OCI-LY3 (cell line): ENCODE measurements around the gene FBXO34.

ENCODE experiments used
- H2AFZ ChIP-seq: fragments of 200-600, 300-600 bp; shearing (Covaris generic); 2 replicates; pipeline ENCODE4 v1.6.0; 2014; ENCODE audit warnings: antibody characterized with exemption, low read depth, low read length
- H3K27ac ChIP-seq: fragments of 200-600, 300-600 bp; sonication (generic); 2 replicates; pipeline ENCODE4 v1.5.1; 2014; ENCODE audit warnings: mild to moderate bottlenecking, low read length, moderate library complexity, mixed read lengths
- H3K27me3 ChIP-seq: fragments of 200-600, 300-600 bp; sonication (generic); 2 replicates; pipeline ENCODE4 v1.6.1; 2014; ENCODE audit warnings: low read depth, low read length, mixed read lengths
- H3K36me3 ChIP-seq: fragments of 200-600, 300-600 bp; sonication (generic); replicated peaks from 2 replicates; pipeline ENCODE3; 2014; ENCODE audit warnings: low read depth, low read length, mixed read lengths
- H3K4me1 ChIP-seq: fragments of 300-600, 200-600 bp; sonication (generic); 2 replicates; pipeline ENCODE4 v1.6.1; 2014; ENCODE audit warnings: low read length, mixed read lengths
- H3K4me2 ChIP-seq: fragments of 200-600, 300-600 bp; sonication (generic); 2 replicates; pipeline ENCODE4 v1.6.1; 2014; ENCODE audit warnings: low read length, mixed read lengths
- H3K4me3 ChIP-seq: fragments of 300-600, 200-600 bp; sonication (generic); 2 replicates; pipeline ENCODE4 v1.5.1; 2014; ENCODE audit warnings: antibody characterized with exemption, mild to moderate bottlenecking, low read length, moderate library complexity
- H3K79me2 ChIP-seq: fragments of 300-600, 200-600 bp; shearing (Covaris generic); 2 replicates; pipeline ENCODE4 v1.6.1; 2014; ENCODE audit warnings: mild to moderate bottlenecking, low read length, mixed read lengths
- H3K9ac ChIP-seq: fragments of 300-600, 200-600 bp; shearing (Covaris generic); 2 replicates; pipeline ENCODE4 v1.6.0; 2014; ENCODE audit warnings: mild to moderate bottlenecking, low read length, moderate library complexity
- H3K9me3 ChIP-seq: fragments of 200-600, 300-600 bp; shearing (Covaris generic); 2 replicates; pipeline ENCODE4 v1.6.1; 2014; ENCODE audit warnings: low read length, mixed read lengths; ENCODE audit not compliant: insufficient read depth
- H4K20me1 ChIP-seq: fragments of 200-600, 300-600 bp; sonication (generic); 2 replicates; pipeline ENCODE4 v1.6.1; 2016; ENCODE audit warnings: low read length, mixed read lengths; ENCODE audit not compliant: insufficient read depth
- CTCF ChIP-seq: fragments of 200-600, 300-600 bp; sonication (generic); IDR thresholded peaks from 2 replicates; pipeline ENCODE4 v1.5.1; 2014; ENCODE audit warnings: antibody characterized with exemption, low read length, low read depth
- EZH2phosphoT487 ChIP-seq: fragments of 200-600 bp; shearing (Covaris generic); IDR thresholded peaks from 2 replicates; pipeline ENCODE4 v1.6.1; 2018; ENCODE audit warnings: antibody characterized with exemption, mixed run types, low read depth

The FBXO34 gene

GRCh38 chr14:55233591-55233990, 37.6 kb upstream of the FBXO34 start:
- Histone ChIP-seq H3K9ac (no peak overlapping the region), H4K20me1 (no peaks in the 10 kb centered on the region), H3K27ac (no peak overlapping the region)

GRCh38 chr14:55238019-55238680, 33.1 kb upstream of the FBXO34 start:
- H2AFZ ChIP-seq, result no peak overlapping the region
- no peak overlapping the region for H3K4me2 ChIP-seq
- H3K9me3 ChIP-seq, result no peaks in the 10 kb centered on the region
- H3K9ac ChIP-seq, result no peak overlapping the region
- H3K4me3 ChIP-seq, result no peak overlapping the region
- no peak overlapping the region for H3K27ac ChIP-seq
- TF ChIP-seq CTCF, result no peak
- no peak for TF ChIP-seq EZH2phosphoT487
- no peaks in the 10 kb centered on the region for H3K4me1 ChIP-seq
- no peaks in the 10 kb centered on the region for H3K79me2 ChIP-seq
- H4K20me1 ChIP-seq, result no peaks in the 10 kb centered on the region
- H3K27me3 ChIP-seq, result peaks cover 11% of the 10 kb centered on the region; the same call in 1 of the 2 replicates
- H3K36me3 ChIP-seq, result no peaks in the 10 kb centered on the region

More at GRCh38 chr14:55233591-55233990, 37.6 kb upstream of the FBXO34 start:
- H3K4me3 ChIP-seq, result no peak overlapping the region
- H3K9me3 ChIP-seq, result no peaks in the 10 kb centered on the region
- no peaks in the 10 kb centered on the region for H3K79me2 ChIP-seq
- no peaks in the 10 kb centered on the region for H3K36me3 ChIP-seq
- no peaks in the 10 kb centered on the region for H3K4me1 ChIP-seq
- TF ChIP-seq EZH2phosphoT487 (no peak), CTCF (no peak)
- H3K4me2 ChIP-seq, result no peak overlapping the region
- no peak overlapping the region for H2AFZ ChIP-seq
- H3K27me3 ChIP-seq, result peaks cover 20% of the 10 kb centered on the region; the same call in 1 of the 2 replicates

DNA sequence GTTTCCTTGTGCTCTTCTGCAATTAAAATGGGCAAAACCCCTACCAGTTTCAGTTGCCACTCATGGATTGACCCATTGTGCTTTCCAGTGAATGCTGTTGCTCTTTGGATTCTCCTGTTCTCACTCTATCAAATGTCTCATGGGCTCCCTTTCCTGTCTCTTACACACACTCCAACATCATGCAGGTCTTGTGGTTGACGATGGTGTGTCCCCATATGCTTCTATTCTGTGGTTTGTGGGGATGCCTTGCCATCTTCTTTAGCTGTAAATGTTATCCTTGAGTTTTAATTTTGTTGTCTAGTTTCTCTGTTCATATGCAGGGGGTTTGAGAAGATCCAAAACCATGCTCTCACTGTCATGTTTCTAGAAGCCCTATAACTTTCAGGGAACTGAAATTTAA, 31.9 kb upstream of the FBXO34 start:
- Histone ChIP-seq H3K4me2 (no peak overlapping the region), H3K27ac (no peak overlapping the region), H3K4me1 (no peaks in the 10 kb centered on the region), H4K20me1 (no peaks in the 10 kb centered on the region), H2AFZ (no peak overlapping the region), H3K79me2 (no peaks in the 10 kb centered on the region), H3K9ac (no peak overlapping the region), H3K36me3 (no peaks in the 10 kb centered on the region), H3K27me3 (no peaks in the 10 kb centered on the region; the same call in 1 of the 2 replicates), H3K4me3 (no peak overlapping the region), H3K9me3 (no peaks in the 10 kb centered on the region)
- TF ChIP-seq EZH2phosphoT487 (no peak), CTCF (no peak)

DNA sequence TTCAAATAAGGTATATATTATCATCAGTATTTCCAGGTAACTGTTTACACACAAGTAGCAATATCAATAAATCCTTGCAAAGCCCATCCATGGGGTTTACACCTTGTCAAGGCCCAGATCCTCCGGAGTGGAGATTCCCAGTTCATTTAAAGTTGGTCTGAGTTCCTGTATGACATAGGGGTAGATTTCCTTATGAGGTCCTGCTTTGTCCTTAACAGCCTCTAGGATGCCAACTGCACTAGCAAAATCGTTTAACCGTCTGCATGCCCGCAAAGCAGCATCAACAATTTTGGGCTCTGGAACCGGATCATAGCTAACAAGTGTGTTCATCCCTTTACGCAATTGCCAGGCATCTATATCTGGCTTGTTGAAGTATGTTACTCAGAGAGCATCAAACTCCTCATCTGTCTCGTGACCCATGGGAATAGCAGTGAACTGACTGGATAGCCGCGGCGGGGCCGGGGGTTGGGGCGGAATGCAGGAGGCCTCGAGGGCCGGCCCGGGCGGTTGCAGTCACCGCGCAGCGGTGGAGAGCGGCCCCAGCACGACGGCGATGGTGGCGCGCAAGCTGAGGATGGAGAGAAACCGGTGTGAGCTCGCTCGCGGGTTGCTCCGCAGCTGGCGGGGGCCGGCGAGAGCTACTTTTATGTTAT, 30.6 kb upstream of the FBXO34 start:
- no peak overlapping the region for H3K4me2 ChIP-seq
- no peaks in the 10 kb centered on the region for H4K20me1 ChIP-seq
- no peaks in the 10 kb centered on the region for H3K4me1 ChIP-seq
- no peak overlapping the region for H3K27ac ChIP-seq
- H3K9me3 ChIP-seq, result no peaks in the 10 kb centered on the region
- no peaks in the 10 kb centered on the region for H3K79me2 ChIP-seq
- H3K27me3 ChIP-seq, result no peaks in the 10 kb centered on the region; the same call in 1 of the 2 replicates
- TF ChIP-seq CTCF, result no peak
- no peak for TF ChIP-seq EZH2phosphoT487
- H3K9ac ChIP-seq, result no peak overlapping the region
- no peak overlapping the region for H3K4me3 ChIP-seq
- H2AFZ ChIP-seq, result no peak overlapping the region
- no peaks in the 10 kb centered on the region for H3K36me3 ChIP-seq
